GM18499 (cell line): Measurements from ENCODE around the gene PDZD2.

Experiments used
- ATAC-seq: cut with Tn5 transposase; IDR thresholded peaks from one replicate; pipeline ENCODE4 v1.9.1; 2021; ENCODE audit warnings: moderate number of reproducible peaks; ENCODE audit not compliant: insufficient read depth, unreplicated experiment

The PDZD2 gene

GRCh38 chr5:31854181-31855133 lies 215.5 kb downstream of the PDZD2 start:
- ATAC-seq = no peak

DNA sequence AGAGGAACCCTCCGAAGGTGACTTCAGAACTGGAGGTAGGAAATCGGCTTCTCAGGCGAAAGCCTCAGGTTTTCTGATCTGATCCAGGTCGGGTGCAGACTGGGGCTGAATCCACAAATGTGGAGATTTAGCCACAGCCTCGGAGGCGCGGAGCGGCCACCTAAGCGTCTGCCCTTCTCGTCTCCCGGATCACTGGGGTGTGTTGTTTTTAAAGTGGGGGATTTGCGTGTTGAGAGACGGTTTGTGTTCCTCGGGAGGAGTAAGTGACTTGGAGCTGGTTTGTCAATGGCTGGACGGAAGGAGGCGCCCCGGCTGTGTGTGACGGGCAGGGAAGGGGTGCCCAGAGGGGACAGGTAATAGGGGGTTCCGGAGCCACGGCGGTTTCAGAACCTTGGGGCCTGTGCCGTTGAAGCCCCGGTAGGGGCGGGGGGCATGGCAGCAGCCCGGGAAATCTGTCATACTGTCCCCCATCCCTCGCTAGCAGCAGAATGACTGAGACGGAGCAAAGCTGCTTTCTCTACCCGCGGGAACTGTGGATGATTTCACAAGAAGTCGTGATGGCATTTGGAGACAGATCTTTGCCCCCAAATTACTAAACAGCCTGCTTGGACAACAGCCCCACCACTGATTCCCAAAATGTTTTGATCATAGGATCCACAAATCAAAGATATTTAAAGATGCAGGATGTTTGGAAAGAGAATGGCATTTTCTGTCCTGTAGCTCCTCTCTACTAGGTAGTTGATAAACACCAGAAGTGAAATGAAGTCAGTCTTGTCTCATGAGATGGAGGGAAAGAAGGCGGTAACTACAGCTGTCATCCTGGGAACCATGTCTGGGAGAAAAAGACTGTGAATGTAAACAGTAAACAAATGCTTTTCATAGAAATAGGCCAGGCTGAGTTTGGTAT lies 216.5 kb downstream of the PDZD2 start:
- no peak for ATAC-seq

GRCh38 chr5:31859096-31859495 lies 220.2 kb downstream of the PDZD2 start:
- ATAC-seq = no peak

GRCh38 chr5:31860278-31860677 lies 221.3 kb downstream of the PDZD2 start:
- no peak for ATAC-seq

GRCh38 chr5:31860726-31861433 lies 221.9 kb downstream of the PDZD2 start:
- no peak for ATAC-seq

GRCh38 chr5:31861601-31862000 lies 222.7 kb downstream of the PDZD2 start:
- ATAC-seq = no peak

DNA sequence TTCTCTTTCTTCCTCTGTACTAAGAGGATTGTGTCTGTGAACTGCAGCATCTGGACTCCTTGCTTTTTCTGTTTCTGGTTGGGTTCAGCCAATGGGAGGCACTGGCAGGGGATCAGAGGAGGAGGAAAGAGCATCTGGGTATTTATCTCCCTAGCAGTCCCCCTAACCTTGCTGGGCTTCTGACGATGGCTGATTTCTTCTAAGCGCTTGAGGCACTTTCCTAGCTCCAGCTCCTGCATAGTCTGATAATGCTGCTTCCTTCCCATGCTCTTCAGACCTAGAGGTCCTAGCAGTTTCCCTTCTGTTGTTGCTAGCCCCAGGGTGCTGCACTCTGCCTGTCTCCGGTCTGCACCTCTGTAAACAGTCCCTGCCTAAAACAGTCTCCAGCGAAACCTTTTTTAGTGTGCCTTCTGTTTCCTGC lies 225.1 kb downstream of the PDZD2 start:
- no peak for ATAC-seq

DNA sequence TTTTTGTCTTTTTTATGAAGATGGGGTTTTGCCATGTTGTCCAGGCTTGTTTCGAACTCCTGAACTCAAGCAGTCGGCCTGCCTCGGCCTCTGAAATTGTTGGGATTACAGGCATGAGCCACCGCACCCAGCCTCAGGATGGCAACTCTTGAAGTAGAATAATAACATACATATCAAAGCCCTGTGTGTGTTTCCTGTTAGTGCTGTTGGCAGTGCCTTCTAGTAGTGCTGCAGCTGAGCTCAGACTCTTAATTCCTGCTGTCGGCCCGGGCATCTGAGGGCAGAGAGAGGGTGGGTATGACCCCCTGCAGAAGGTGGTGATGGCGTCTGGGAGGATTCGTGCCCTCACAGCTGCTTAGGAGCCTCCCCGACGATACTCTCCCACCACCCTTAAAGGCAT lies 227.2 kb downstream of the PDZD2 start:
- ATAC-seq = no peak

GRCh38 chr5:31867219-31867618 lies 228.3 kb downstream of the PDZD2 start:
- ATAC-seq = no peak

DNA sequence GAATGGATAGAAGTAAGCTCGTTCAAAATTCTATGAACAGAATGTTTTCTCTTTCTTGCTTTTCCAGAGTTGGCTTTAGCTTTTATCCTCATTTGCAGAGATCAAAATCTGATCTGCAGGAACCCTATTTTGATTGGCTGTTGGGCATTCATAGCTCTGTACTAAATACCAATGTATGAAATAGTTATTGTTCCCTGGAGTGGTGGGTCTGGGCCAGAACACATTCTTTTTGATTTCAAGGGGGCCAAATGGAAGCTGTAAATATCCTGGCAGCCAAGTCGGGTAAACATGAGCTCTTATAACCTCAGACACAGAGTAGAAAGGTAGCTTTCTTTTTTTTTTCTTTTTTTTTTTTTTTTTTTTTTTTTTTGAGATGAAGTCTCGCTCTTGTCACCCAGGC lies 241.5 kb downstream of the PDZD2 start:
- ATAC-seq = no peak

- no peak for ATAC-seq
Observed at GRCh38 chr5:31884896-31885295, 246.0 kb downstream of the PDZD2 start.

DNA sequence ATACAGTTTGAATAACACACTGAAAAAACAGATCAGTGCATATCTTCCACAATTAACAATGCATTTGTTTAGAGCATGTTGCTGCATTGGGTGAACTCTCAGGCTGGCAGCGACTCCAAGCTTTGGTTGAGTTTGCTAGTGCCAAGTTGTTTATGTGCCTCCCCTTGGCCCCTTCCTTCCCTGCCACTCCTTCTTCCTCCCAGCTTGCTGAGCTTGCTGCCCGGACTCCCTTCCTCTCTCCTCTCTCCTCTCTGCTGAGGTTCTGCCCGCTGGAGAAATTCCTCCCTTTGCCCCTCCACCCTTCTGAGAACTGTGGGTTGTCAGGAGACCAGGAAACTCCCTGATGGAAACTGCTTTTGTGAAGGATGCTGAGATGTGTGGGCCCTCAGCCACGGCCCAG lies 247.3 kb downstream of the PDZD2 start:
- ATAC-seq = no peak

- no peak for ATAC-seq
Observed at GRCh38 chr5:31887556-31887955, 248.6 kb downstream of the PDZD2 start.

DNA sequence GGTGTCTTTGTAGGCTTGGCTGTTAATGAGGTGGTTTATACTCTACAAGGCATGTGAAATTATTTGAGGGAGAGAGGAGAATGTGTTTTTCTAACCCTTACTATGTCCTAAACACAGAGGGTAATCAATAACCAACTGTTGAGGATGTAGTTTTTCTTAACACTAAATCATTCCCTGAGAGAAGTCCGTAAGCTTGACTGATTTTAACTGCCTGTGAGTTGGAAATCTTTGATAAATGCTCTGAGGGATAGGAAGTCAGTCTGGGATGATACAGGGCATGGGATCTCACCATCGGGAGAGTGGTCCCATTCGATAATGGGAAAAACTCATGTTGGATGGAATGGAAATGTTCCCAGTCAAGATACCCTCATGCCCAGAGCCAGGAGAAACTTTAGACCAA lies 249.6 kb downstream of the PDZD2 start:
- no peak for ATAC-seq

DNA sequence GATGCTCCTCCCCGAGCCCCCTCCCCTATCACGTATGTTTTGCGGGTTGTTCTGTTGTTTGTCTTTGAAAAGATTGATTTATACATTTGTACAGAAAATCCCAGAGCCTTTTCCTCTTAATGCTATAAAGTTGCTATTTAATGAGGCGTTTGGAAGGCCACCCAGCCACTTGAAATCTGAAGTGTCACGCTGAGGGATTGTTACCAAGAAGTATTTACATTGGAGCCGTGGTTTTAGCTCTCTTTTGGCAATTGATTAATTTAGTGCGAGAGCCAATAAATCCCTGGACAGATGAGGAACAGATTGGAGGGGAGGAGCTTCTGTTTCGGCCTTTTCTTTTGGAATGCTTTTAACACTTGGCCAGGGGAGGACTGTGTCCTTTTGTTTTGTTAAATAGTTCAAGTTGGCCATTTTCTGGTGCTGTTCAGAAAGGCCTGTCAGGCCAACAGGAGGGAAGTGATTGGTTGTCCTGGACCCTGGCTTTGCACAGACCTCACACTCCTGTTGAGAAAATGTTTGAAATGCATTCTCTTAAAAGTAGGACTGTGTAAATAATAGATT lies 250.2 kb downstream of the PDZD2 start:
- no peak for ATAC-seq

- no peak for ATAC-seq
Observed at GRCh38 chr5:31890046-31890445, 251.1 kb downstream of the PDZD2 start.

DNA sequence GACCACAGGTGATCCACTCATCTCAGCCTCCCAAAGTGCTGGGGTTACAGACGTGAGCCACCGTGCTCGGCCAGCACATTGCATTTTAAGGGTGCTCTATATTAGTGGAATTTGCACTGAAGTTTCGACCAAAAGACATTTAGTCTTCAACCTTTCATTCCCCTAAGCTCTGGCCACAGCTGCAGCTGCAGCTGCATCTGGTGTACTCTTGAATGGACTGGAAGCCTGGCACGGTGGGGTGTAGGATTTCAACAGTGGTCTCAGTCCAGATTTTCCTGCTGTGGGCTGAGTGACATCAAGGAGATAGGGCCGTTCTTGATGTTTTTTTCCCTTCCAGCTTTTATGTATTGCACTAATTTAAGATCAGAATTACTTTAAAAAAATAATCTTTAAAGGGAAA lies 255.2 kb downstream of the PDZD2 start:
- no peak for ATAC-seq

- ATAC-seq = no peak
Observed at GRCh38 chr5:31895199-31895820, 256.4 kb downstream of the PDZD2 start.

DNA sequence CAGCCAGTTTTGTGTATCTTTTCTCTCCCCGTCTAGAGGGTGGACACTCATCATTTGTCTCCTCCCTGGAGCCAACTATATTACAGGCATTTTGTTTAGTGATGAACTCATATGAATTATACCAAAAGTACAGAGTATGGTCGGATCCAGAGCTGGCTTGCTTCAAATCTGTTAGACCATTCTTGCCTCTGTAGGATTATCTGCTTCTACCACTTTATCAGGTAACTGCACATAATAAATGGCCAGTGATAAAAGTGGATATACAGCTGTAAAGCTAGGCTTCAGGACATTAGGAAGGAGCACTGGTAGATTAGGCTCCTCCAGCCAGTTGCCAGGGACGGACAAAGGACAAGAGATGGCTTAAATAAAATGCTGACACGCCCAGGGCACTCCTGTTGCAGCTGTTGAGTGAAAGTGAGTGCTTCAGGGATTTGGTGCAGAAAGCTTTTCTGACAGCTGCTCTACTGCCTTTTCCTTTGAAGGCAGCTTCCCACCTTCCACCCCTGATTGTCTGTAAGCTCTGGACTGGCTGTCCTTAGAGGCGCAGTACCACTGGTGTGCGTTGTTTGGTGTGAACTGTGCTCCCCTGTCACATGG lies 259.2 kb downstream of the PDZD2 start:
- no peak for ATAC-seq
